K562 (cell line): ENCODE data around the gene FCRL6. TPM values are rescaled to one million over a fixed set of nuclear protein-coding genes. Genes with fewer than 3 reads are reported as not detected.

Source experiments
- ATAC-seq: fragments of 200-7000 bp; cut with Tn5 transposase; 3 replicates; pipeline ENCODE4 v1.9.1; 2020; ENCODE audit warnings: moderate library complexity
- BruUV-seq: library from RNA; stranded (reverse); fragments of 400-500 nt; replicated peaks from 2 replicates; lab custom pipeline; 2021; lab: Mats Ljungman, UMichigan
- CTCF ChIA-PET: fragments of 300-600 bp; formaldehyde crosslinking; extraction: SDS; loops from one replicate; lab custom pipeline; 2021; ENCODE audit warnings: low intra/inter-chr PET ratio; lab: Yijun Ruan, JAX
- POLR2A ChIA-PET: fragments of 300-600, 350-650 bp; sonication (Branson Sonifier 250); formaldehyde crosslinking; extraction: SDS; loops from one replicate; lab custom pipeline; 2021; ENCODE audit warnings: antibody characterized with exemption, inconsistent platforms; lab: Yijun Ruan, JAX
- DNase-seq, 4 experiments: peaks; one replicate each; pipeline versions ENCODE4 v3.0.0 to v3.0.0-alpha.2; 2011 to 2018; ENCODE audit warnings: low spot score in 3 of 4, mixed read lengths in 3 of 4; ENCODE audit errors: extremely low read depth in 1 of 4
- FAIRE-seq: peaks from 2 replicates; lab custom pipeline; 2011; peaks lifted over from hg19 to GRCh38; lab: Jason Lieb, UNC
- H2AFZ ChIP-seq: 2 replicates; pipeline ENCODE4 v1.6.0; 2011; ENCODE audit warnings: low read depth, low read length, control low read depth, inconsistent platforms
- H3K27ac ChIP-seq: fragments of 200-600 bp; 3 replicates; pipeline ENCODE4 v1.8.0; 2011; ENCODE audit warnings: low read depth, mild to moderate bottlenecking, control low read depth, inconsistent platforms, low read length, moderate library complexity, mixed read lengths; ENCODE audit errors: extremely low read depth
- H3K27me3 ChIP-seq, 2 experiments: fragments of 300-600 bp in 1 of 2; 2 replicates in 1 of 2; 3 replicates in 1 of 2; pipeline versions ENCODE4 v1.6.0 to v1.8.0; 2011; ENCODE audit warnings: inconsistent platforms in 2 of 2, low read length in 2 of 2, mild to moderate bottlenecking in 1 of 2, mixed read lengths in 1 of 2, moderate library complexity in 1 of 2; ENCODE audit not compliant: control insufficient read depth in 2 of 2, insufficient read depth in 2 of 2
- H3K36me3 ChIP-seq: fragments of 300-600 bp; 3 replicates; pipeline ENCODE4 v1.8.0; 2011; ENCODE audit warnings: mild to moderate bottlenecking, low read length, inconsistent platforms; ENCODE audit not compliant: control insufficient read depth, insufficient read depth
- H3K4me1 ChIP-seq, 2 experiments: fragments of 200-600 bp in 1 of 2; replicated peaks in 1 of 2; 2 replicates in 1 of 2; 3 replicates in 1 of 2; pipeline versions ENCODE4 v1.5.1 to v1.8.0; 2011; ENCODE audit warnings: inconsistent platforms in 2 of 2, low read length in 2 of 2, mild to moderate bottlenecking in 1 of 2, mixed read lengths in 1 of 2, moderate library complexity in 1 of 2; ENCODE audit not compliant: control insufficient read depth in 2 of 2, insufficient read depth in 2 of 2
- H3K4me2 ChIP-seq: 2 replicates; pipeline ENCODE4 v1.6.1; 2011; ENCODE audit warnings: low read length, control low read depth, inconsistent platforms, mixed read lengths; ENCODE audit not compliant: insufficient read depth
- H3K4me3 ChIP-seq: fragments of 200-600 bp; sonication (generic), shearing (Covaris generic); 2 replicates; pipeline ENCODE4 v1.5.1; 2016; ENCODE audit warnings: control low read depth, inconsistent platforms
- H3K79me2 ChIP-seq: fragments of 200-600 bp; 3 replicates; pipeline ENCODE4 v1.8.0; 2011; ENCODE audit warnings: low read length, inconsistent platforms; ENCODE audit not compliant: control insufficient read depth, insufficient read depth
- H3K9ac ChIP-seq, 2 experiments: 2 replicates each; pipeline versions ENCODE4 v1.6.0 to v1.6.1; 2011; ENCODE audit warnings: low read depth in 2 of 2, low read length in 2 of 2, control low read depth in 1 of 2, inconsistent platforms in 1 of 2, mild to moderate bottlenecking in 1 of 2, mixed read lengths in 1 of 2; ENCODE audit not compliant: insufficient read depth in 1 of 2
- H3K9me1 ChIP-seq: one replicate; pipeline ENCODE4 v1.6.0; 2011; ENCODE audit warnings: inconsistent platforms, mild to moderate bottlenecking, low read length, moderate library complexity; ENCODE audit not compliant: control insufficient read depth, insufficient read depth
- H3K9me3 ChIP-seq: replicated peaks from 2 replicates; pipeline ENCODE4 v1.5.1; 2011; ENCODE audit warnings: low read depth, low read length, inconsistent platforms; ENCODE audit not compliant: control insufficient read depth, insufficient read depth
- H4K20me1 ChIP-seq: replicated peaks from 2 replicates; pipeline ENCODE4 v1.6.1; 2011; ENCODE audit warnings: low read length, inconsistent platforms, mixed read lengths; ENCODE audit not compliant: control insufficient read depth, insufficient read depth
- BRCA1 ChIP-seq, 2 experiments: fragments of 450-650 bp in 1 of 2; sonication (generic) in 1 of 2; formaldehyde crosslinking in 1 of 2; IDR thresholded peaks; 2 replicates each; pipeline versions ENCODE4 v1.5.0 to v1.6.1; 2017 to 2020; ENCODE audit warnings: mild to moderate bottlenecking in 1 of 2, missing genetic modification reagents in 1 of 2
- CBX2 ChIP-seq: fragments of 200-600 bp; sonication (generic); IDR thresholded peaks from one replicate; pipeline ENCODE4 v1.6.1; 2012; ENCODE audit warnings: mild to moderate bottlenecking, low read length, inconsistent platforms; ENCODE audit not compliant: insufficient read depth, poor library complexity, severe bottlenecking
- FOXM1 ChIP-seq, 2 experiments: fragments of 450-650 bp in 1 of 2; sonication (generic) in 1 of 2; formaldehyde crosslinking in 1 of 2; IDR thresholded peaks; 2 replicates each; pipeline versions ENCODE4 v1.6.1 to v1.9.0; 2017 to 2022; ENCODE audit warnings: low read depth in 2 of 2, mild to moderate bottlenecking in 2 of 2, missing genetic modification reagents in 1 of 2, moderate library complexity in 1 of 2
- JUN ChIP-seq, 2 experiments: sonication (generic) in 1 of 2; formaldehyde crosslinking in 1 of 2; IDR thresholded peaks; 2 replicates each; pipeline versions ENCODE4 v1.6.1 to v1.8.0; 2012 to 2022; ENCODE audit warnings: borderline replicate concordance in 2 of 2, mild to moderate bottlenecking in 2 of 2, improper control_type of control experiment in 1 of 2, low read depth in 1 of 2, low read length in 1 of 2, missing genetic modification reagents in 1 of 2
- LEF1 ChIP-seq: fragments of 450-650 bp; IDR thresholded peaks from 2 replicates; pipeline ENCODE4 v1.6.1; 2016; ENCODE audit warnings: mild to moderate bottlenecking
- NFRKB ChIP-seq: fragments of 450-650 bp; IDR thresholded peaks from 2 replicates; pipeline ENCODE4 v1.6.1; 2016; ENCODE audit warnings: low read depth
- NR2C2 ChIP-seq, 2 experiments: fragments of 200-800 bp in 1 of 2; sonication (Bioruptor generic) in 1 of 2; sonication (generic) in 1 of 2; formaldehyde crosslinking in 1 of 2; IDR thresholded peaks; 2 replicates each; pipeline versions ENCODE4 v1.6.1 to v1.8.0; 2016 to 2022; ENCODE audit warnings: mild to moderate bottlenecking in 1 of 2, missing compliant biosample characterization in 1 of 2, missing genetic modification characterization in 1 of 2, missing genetic modification reagents in 1 of 2
- PML ChIP-seq: IDR thresholded peaks from 2 replicates; pipeline ENCODE4 v1.6.1; 2012; ENCODE audit warnings: low read length, inconsistent platforms
- RBM34 ChIP-seq: fragments of 200-400 bp; formaldehyde crosslinking; IDR thresholded peaks from 2 replicates; pipeline ENCODE4 v1.6.1; 2018; ENCODE audit warnings: low read length, borderline replicate concordance; ENCODE audit not compliant: insufficient read depth
- TGIF2 ChIP-seq: sonication (generic); formaldehyde crosslinking; IDR thresholded peaks from 2 replicates; pipeline ENCODE4 v1.8.1; 2022; ENCODE audit warnings: mild to moderate bottlenecking, missing genetic modification reagents, moderate library complexity
- ZBTB8A ChIP-seq: fragments of 450-650 bp; IDR thresholded peaks from 2 replicates; pipeline ENCODE4 v1.6.1; 2018; ENCODE audit warnings: mild to moderate bottlenecking, moderate library complexity; ENCODE audit not compliant: partially characterized antibody
- ZNF124 ChIP-seq: sonication (generic); formaldehyde crosslinking; IDR thresholded peaks from 2 replicates; pipeline ENCODE4 v1.8.1; 2022; ENCODE audit warnings: missing genetic modification reagents
- ZNF239 ChIP-seq: fragments of 250-450 bp; sonication (Bioruptor Pico); IDR thresholded peaks from 2 replicates; pipeline ENCODE4 v1.4.0; 2020; ENCODE audit warnings: mild to moderate bottlenecking
- ZNF24 ChIP-seq: fragments of 450-650 bp; IDR thresholded peaks from 2 replicates; pipeline ENCODE4 v1.6.1; 2016
- ZNF311 ChIP-seq: fragments of 250-450 bp; sonication (Bioruptor Pico); IDR thresholded peaks from 2 replicates; pipeline ENCODE4 v1.4.0; 2020; ENCODE audit warnings: mild to moderate bottlenecking, moderate library complexity
- ZNF57 ChIP-seq: fragments of 450-650 bp; formaldehyde crosslinking; IDR thresholded peaks from 2 replicates; pipeline ENCODE4 v1.4.0; 2020; ENCODE audit warnings: mild to moderate bottlenecking, moderate library complexity
- ZNF695 ChIP-seq: fragments of 450-650 bp; formaldehyde crosslinking; IDR thresholded peaks from 2 replicates; pipeline ENCODE4 v1.4.0; 2020; ENCODE audit warnings: mild to moderate bottlenecking, moderate library complexity
- WGBS: fragments of 100-300 bp; shearing (Covaris generic); methylation state at CpG from one replicate; pipeline ENCODE4 v1.1.6; 2016; ENCODE audit warnings: low coverage, mixed read lengths; ENCODE audit not compliant: insufficient coverage; ENCODE audit errors: missing lambda C conversion rate; 5-methylcytosine and 5-hydroxymethylcytosine counted together
- in situ Hi-C: fragments of 300-500 bp; cut with MboI; formaldehyde crosslinking; loops from 4 replicates; pipeline ENCODE4 v1.15.0; 2018; ENCODE audit warnings: inconsistent platforms, mixed read lengths
- intact Hi-C: fragments of 100-400 bp; cut with micrococcal nuclease; formaldehyde crosslinking; loops from 2 replicates; pipeline ENCODE4 v1.14.2; 2022
- polyA plus RNA-seq, 8 experiments: library from polyadenylated mRNA; depleted of rRNA in 4 of 8; stranded (reverse) in 5 of 8; unstranded in 3 of 8; fragments of >200 nt; fragmentation: Nextera tagmentation in 2 of 8; fragmentation: Illumina TruSeq in 1 of 8; extraction: Ambion mirVana in 2 of 8; extraction: Trizol in 1 of 8; gene quantifications; 2 replicates each; pipeline versions ENCODE4 v1.2.1 to v1.2.3, GENCODE V29; 2011 to 2014; ENCODE audit warnings: inconsistent platforms in 1 of 8, missing spikeins in 1 of 8
- total RNA-seq, 7 experiments: library from RNA; depleted of rRNA in 6 of 7; stranded (reverse); fragments of >200 nt in 6 of 7; fragmentation: Illumina TruSeq in 2 of 7; extraction: Trizol in 2 of 7; gene quantifications; 2 replicates each; pipeline versions ENCODE4 v1.2.1 to v1.2.3, GENCODE V29; 2011 to 2021; ENCODE audit warnings: low replicate concordance in 1 of 7

The FCRL6 gene
- total and polyA plus RNA-seq, 9 of the 15 experiments (the other 6 are each of a cell fraction or from before 2014, with no cell fraction given), result not detected

GRCh38 chr1:159855709-159856108 is 53.5 kb downstream of the FCRL6 start:
- POLR2A ChIA-PET, result interaction anchor here (0.6 kb wide), 1 partner anchor 12 kb away, joined by 3 read pairs; no protein-coding TSS in a partner anchor

More at GRCh38 chr1:159855709-159856108, 53.5 kb downstream of the FCRL6 start:
- intact Hi-C loops (no loop called here), in situ Hi-C loops (no loop called here)
- no peak for ATAC-seq
- H3K4me3 ChIP-seq, result no peak overlapping the region
- no peaks in the 10 kb centered on the region for H3K36me3 ChIP-seq
- H3K27me3 ChIP-seq, result peaks cover 0 to 39% of the 10 kb centered on the region in 2 experiments; a peak in 2 of 5 replicates
- no peak for DNase-seq
- 77% methylated on average over 19 of the region's 34 CpGs for WGBS
- CTCF ChIA-PET, result no interaction called here
- H3K9me1 ChIP-seq, result no peaks in the 10 kb centered on the region
- peaks cover 0 to 13% of the 10 kb centered on the region in 2 experiments; a peak in 2 of 5 replicates for H3K4me1 ChIP-seq
- H2AFZ ChIP-seq, result no peak overlapping the region
- no peak for TF ChIP-seq FOXM1 (IDR thresholded peaks at IDR 0.05; ENCODE audit: low read depth)
- TF ChIP-seq FOXM1 (CRISPR knock-in tag; IDR thresholded peaks at IDR 0.05; ENCODE audit: low read depth), result no peak
- no peak for TF ChIP-seq ZNF239
- no peak for TF ChIP-seq NR2C2 (CRISPR knock-in tag; IDR thresholded peaks at IDR 0.05)
- TF ChIP-seq NR2C2 (tag; IDR thresholded peaks at IDR 0.05), result no peak
- TF ChIP-seq CBX2, result no peak
- TF ChIP-seq ZNF57 (CRISPR knock-in tag), result no peak
- TF ChIP-seq BRCA1 (IDR thresholded peaks at IDR 0.05), result no peak
- no peak for TF ChIP-seq BRCA1 (CRISPR knock-in tag; IDR thresholded peaks at IDR 0.05)
- no peak for TF ChIP-seq LEF1
- no peak for TF ChIP-seq ZNF311
- TF ChIP-seq PML, result no peak
- TF ChIP-seq ZNF24, result no peak
- no peak for TF ChIP-seq JUN (IDR thresholded peaks at IDR 0.05; ENCODE audit: borderline replicate concordance, low read depth, low read length)
- TF ChIP-seq JUN (CRISPR knock-in tag; IDR thresholded peaks at IDR 0.05; ENCODE audit: borderline replicate concordance), result no peak
- TF ChIP-seq TGIF2 (CRISPR knock-in tag), result no peak
- no peak for TF ChIP-seq NFRKB
- TF ChIP-seq ZNF124 (CRISPR knock-in tag), result no peak
- no peak for TF ChIP-seq ZBTB8A
- no peak for TF ChIP-seq RBM34
- TF ChIP-seq ZNF695 (CRISPR knock-in tag), result no peak
- no peak overlapping the region for H3K9ac ChIP-seq
- no peaks in the 10 kb centered on the region for H4K20me1 ChIP-seq
- BruUV-seq, result no TSS peak
- FAIRE-seq, result no peak
- no peak overlapping the region for H3K4me2 ChIP-seq
- H3K79me2 ChIP-seq, result no peaks in the 10 kb centered on the region
- H3K27ac ChIP-seq, result no peak overlapping the region
- no peaks in the 10 kb centered on the region for H3K9me3 ChIP-seq
